GM21423 (cell line): ENCODE data around the gene PRKCZ.
A peak's percentile ranks its signal among the peaks of the same experiment; 100 is the strongest.

Experiments used
- ATAC-seq: cut with Tn5 transposase; IDR thresholded peaks from one replicate; pipeline ENCODE4 v1.9.1; 2021; ENCODE audit warnings: mild to moderate bottlenecking, moderate library complexity; ENCODE audit not compliant: unreplicated experiment

The PRKCZ gene

GRCh38 chr1:2185880-2186855 lies 136.0 kb downstream of the PRKCZ start:
- ATAC-seq = no peak

GRCh38 chr1:2186901-2187300 lies 136.7 kb downstream of the PRKCZ start:
- no peak for ATAC-seq

- ATAC-seq = no peak
These were observed 137.4 kb downstream of the PRKCZ start for GRCh38 chr1:2187619-2188018.

GRCh38 chr1:2188336-2188735 lies 138.1 kb downstream of the PRKCZ start:
- no peak for ATAC-seq

- ATAC-seq = peak; percentile 65
These were observed 139.5 kb downstream of the PRKCZ start for GRCh38 chr1:2189459-2190425.

- ATAC-seq = no peak
These were observed 140.3 kb downstream of the PRKCZ start for GRCh38 chr1:2190491-2190976.

- no peak for ATAC-seq
These were observed 142.1 kb downstream of the PRKCZ start for GRCh38 chr1:2192031-2192995.

- ATAC-seq = no peak
These were observed 143.5 kb downstream of the PRKCZ start for GRCh38 chr1:2193514-2194281.

- ATAC-seq = peak; percentile 37
These were observed 144.2 kb downstream of the PRKCZ start, which contains the start of gene FAAP20 for GRCh38 chr1:2194319-2194897. FAAP20 (minus strand) TSS chr1:2194772; CDS start chr1:2194749, 23 bp downstream.

GRCh38 chr1:2194898-2195673 lies 144.9 kb downstream of the PRKCZ start:
- peak; percentile 59 for ATAC-seq

- ATAC-seq = no peak
These were observed 145.6 kb downstream of the PRKCZ start for GRCh38 chr1:2195785-2196184.

GRCh38 chr1:2196901-2197638 lies 146.9 kb downstream of the PRKCZ start:
- no peak for ATAC-seq

- ATAC-seq = no peak
These were observed 147.5 kb downstream of the PRKCZ start for GRCh38 chr1:2197707-2198165.

GRCh38 chr1:2198571-2198970 lies 148.4 kb downstream of the PRKCZ start:
- ATAC-seq = no peak

GRCh38 chr1:2199042-2199810 lies 149.0 kb downstream of the PRKCZ start:
- peak; percentile 33 for ATAC-seq

- ATAC-seq = no peak
These were observed 150.2 kb downstream of the PRKCZ start for GRCh38 chr1:2200308-2200943.
